ENCODE results near the gene CRHR2. TPM values are rescaled to one million over a fixed set of nuclear protein-coding genes. Genes with fewer than 3 reads are reported as not detected.

CRHR2 gene
- total and polyA plus RNA-seq, 2 of the 4 experiments (the other 2 are of a cell fraction): not detected

- peaks cover 3% of the 10 kb centered on the region for H3K36me3 ChIP-seq (ENCODE audit: control insufficient read depth, insufficient read depth, low read length)
- dilution Hi-C loops (cut with HindIII; ENCODE audit: low sequenced_read_pairs, unreplicated experiment): no loop called here
- H3K9ac ChIP-seq (ENCODE audit: low read depth, low read length): no peak overlapping the region
- H2BK5ac ChIP-seq (ENCODE audit: low read depth, low read length, poor library complexity, severe bottlenecking): no peak overlapping the region
- H2AK5ac ChIP-seq (ENCODE audit: low read depth, low read length): no peak overlapping the region
- no peak overlapping the region for H3K4me2 ChIP-seq (ENCODE audit: low read depth, low read length)
- no peak overlapping the region for H4K8ac ChIP-seq (ENCODE audit: low read depth in 2 of 2, low read length in 2 of 2)
- no peak overlapping the region for H4K91ac ChIP-seq (ENCODE audit: insufficient read depth, low read depth, low read length)
- no peak overlapping the region for H2BK120ac ChIP-seq (ENCODE audit: low read depth, low read length)
- no peak overlapping the region for H2AK9ac ChIP-seq (replicated peaks; ENCODE audit: low read depth, low read length, poor library complexity)
- no peaks in the 10 kb centered on the region for H3K79me1 ChIP-seq (ENCODE audit: low read depth in 1 of 2, low read length in 2 of 2)
- H3K14ac ChIP-seq (replicated peaks; ENCODE audit: low read depth, low read length): no peak overlapping the region
- H3K27me3 ChIP-seq (ENCODE audit: control insufficient read depth, insufficient read depth, low read length): no peaks in the 10 kb centered on the region; the same call in 1 of the 2 replicates
- no peak overlapping the region for H3K4me3 ChIP-seq (ENCODE audit: insufficient read depth, low read depth, low read length)
- 93% methylated on average over 6 of the region's 15 CpGs; no CpG with 5 or more reads in 1 of the 2 experiments for WGBS, 2 experiments (ENCODE audit: extremely low coverage in 2 of 2, insufficient read length in 1 of 2)
- no peak overlapping the region for H2BK20ac ChIP-seq (ENCODE audit: low read depth, low read length)
- no peak overlapping the region for H2AFZ ChIP-seq (replicated peaks; ENCODE audit: low read length, poor library complexity)
- in situ Hi-C loops (cut with MboI; ENCODE audit: low sequenced_read_pairs): no loop called here
- POLR2A ChIA-PET (ENCODE audit: unreplicated experiment): no interaction called here
- no peak for ATAC-seq (ENCODE audit: low read depth)
- no peak overlapping the region for H4K5ac ChIP-seq (ENCODE audit: low read depth, low read length)
- no peak overlapping the region for H3K4ac ChIP-seq (ENCODE audit: low read depth, low read length)
- H3K23ac ChIP-seq (ENCODE audit: low read depth, low read length): no peak overlapping the region
- no peak overlapping the region for H3K27ac ChIP-seq (ENCODE audit: insufficient read depth, low read length)
- intact Hi-C loops (cut with micrococcal nuclease): no loop called here
- peaks cover 1% of the 10 kb centered on the region; the same call in 1 of the 2 replicates for H4K20me1 ChIP-seq (ENCODE audit: insufficient read depth, low read length)
- H2BK15ac ChIP-seq (ENCODE audit: low read depth, low read length): no peak overlapping the region
- H3K56ac ChIP-seq (ENCODE audit: extremely low read depth, insufficient read depth, low read length): no peak overlapping the region
- CTCF ChIA-PET: no interaction called here
- no TSS peak for BruUV-seq (replicated peaks)
- DNase-seq: no peak
- TF ChIP-seq CTCF (conservative IDR thresholded peaks at IDR 0.05; ENCODE audit: low read depth, low read length) (no peak), MXI1 (IDR thresholded peaks at IDR 0.05; ENCODE audit: borderline replicate concordance, low read depth, low read length) (no peak), FOS (IDR thresholded peaks at IDR 0.05; ENCODE audit: low read depth, low read length) (no peak), MAFK (IDR thresholded peaks at IDR 0.05; ENCODE audit: low read depth, low read length) (no peak), RFX5 (IDR thresholded peaks at IDR 0.05; ENCODE audit: low read depth, low read length) (no peak), ELK1 (IDR thresholded peaks at IDR 0.05; ENCODE audit: borderline replicate concordance, low read depth, low read length) (no peak), NFE2L2 (IDR thresholded peaks at IDR 0.05; ENCODE audit: low read depth, low read length) (no peak), CHD1 (IDR thresholded peaks at IDR 0.05; ENCODE audit: low read depth, low read length) (no peak), BHLHE40 (IDR thresholded peaks at IDR 0.05; ENCODE audit: low read depth, low read length) (no peak), RCOR1 (IDR thresholded peaks at IDR 0.05; ENCODE audit: insufficient replicate concordance, low read length) (no peak), SMC3 (IDR thresholded peaks at IDR 0.05; ENCODE audit: low read depth, low read length) (no peak)
- no peak overlapping the region for H3K18ac ChIP-seq (ENCODE audit: low read depth, low read length)
- H3K4me1 ChIP-seq (ENCODE audit: control insufficient read depth, insufficient read depth, low read length): no peaks in the 10 kb centered on the region
- peaks cover 3% of the 10 kb centered on the region; the same call in 1 of the 2 replicates for H3K9me1 ChIP-seq (ENCODE audit: insufficient read depth, low read length)
- no peaks in the 10 kb centered on the region for H3K9me3 ChIP-seq (ENCODE audit: control insufficient read depth, insufficient read depth, low read length)
Observed at GRCh38 chr7:30648744-30649540, 33.3 kb downstream of the CRHR2 start.
